SK-N-SH (cell line): Measurements from ENCODE around the gene DCLRE1B. TPM values are rescaled to one million over a fixed set of nuclear protein-coding genes. Genes with fewer than 3 reads are reported as not detected.

ENCODE experiments used
- CTCF ChIA-PET: fragments of 300-600, 350-600 bp; formaldehyde crosslinking; extraction: SDS; loops from one replicate; lab custom pipeline; 2021; lab: Yijun Ruan, JAX
- POLR2A ChIA-PET: fragments of 350-600 bp; sonication (Branson Sonifier 250); formaldehyde crosslinking; extraction: SDS; loops from one replicate; lab custom pipeline; 2020; ENCODE audit warnings: antibody characterized with exemption, inconsistent platforms; lab: Yijun Ruan, JAX
- DNase-seq: peaks from one replicate; pipeline ENCODE4 v3.0.0; 2012
- H2AFZ ChIP-seq: fragments of 200-600 bp; sonication (generic); 2 replicates; pipeline ENCODE4 v1.8.1; 2016; ENCODE audit warnings: antibody characterized with exemption, mild to moderate bottlenecking, low read depth
- H3F3A ChIP-seq: fragments of 200-600 bp; sonication (generic); replicated peaks from 2 replicates; pipeline ENCODE3; 2016; ENCODE audit warnings: antibody characterized with exemption, mild to moderate bottlenecking; ENCODE audit not compliant: insufficient read depth
- H3K27ac ChIP-seq, 2 experiments: fragments of 200-500 bp in 1 of 2; fragments of 200-600 bp in 1 of 2; sonication (Bioruptor generic) in 1 of 2; sonication (generic), shearing (Covaris generic) in 1 of 2; 2 replicates each; pipeline versions ENCODE4 v1.5.1 to v1.6.1; 2014 to 2016; ENCODE audit warnings: low read depth in 2 of 2, inconsistent platforms in 1 of 2, low read length in 1 of 2, mild to moderate bottlenecking in 1 of 2, mixed read lengths in 1 of 2
- H3K27me3 ChIP-seq: fragments of 200-600 bp; sonication (generic), shearing (Covaris generic); 2 replicates; pipeline ENCODE4 v1.6.1; 2016; ENCODE audit warnings: mixed run types; ENCODE audit not compliant: insufficient read depth
- H3K36me3 ChIP-seq, 2 experiments: fragments of 200-500 bp in 1 of 2; fragments of 200-600 bp in 1 of 2; sonication (Bioruptor generic) in 1 of 2; sonication (generic) in 1 of 2; replicated peaks in 1 of 2; 2 replicates each; pipeline versions ENCODE3 to v1.5.1; 2014 to 2016; ENCODE audit warnings: low read length in 1 of 2, mild to moderate bottlenecking in 1 of 2; ENCODE audit not compliant: insufficient read depth in 2 of 2, control insufficient read depth in 1 of 2
- H3K4me1 ChIP-seq, 2 experiments: fragments of 200-500 bp in 1 of 2; fragments of 200-600 bp in 1 of 2; sonication (Bioruptor generic) in 1 of 2; sonication (generic), shearing (Covaris generic) in 1 of 2; 2 replicates each; pipeline versions ENCODE4 v1.5.1 to v1.6.1; 2014 to 2016; ENCODE audit warnings: low read depth in 1 of 2, low read length in 1 of 2, mixed run types in 1 of 2; ENCODE audit not compliant: insufficient read depth in 2 of 2, control insufficient read depth in 1 of 2
- H3K4me2 ChIP-seq: fragments of 200-600 bp; sonication (generic), shearing (Covaris generic); 2 replicates; pipeline ENCODE4 v1.6.1; 2017; ENCODE audit warnings: mixed run types
- H3K4me3 ChIP-seq, 2 experiments: fragments of 200-500 bp in 1 of 2; fragments of 200-600 bp in 1 of 2; sonication (Bioruptor generic) in 1 of 2; sonication (generic), shearing (Covaris generic) in 1 of 2; 2 replicates each; pipeline versions ENCODE4 v1.5.1 to v1.8.1; 2014 to 2016; ENCODE audit warnings: low read depth in 2 of 2, inconsistent platforms in 1 of 2, low read length in 1 of 2, mild to moderate bottlenecking in 1 of 2, mixed read lengths in 1 of 2, moderate library complexity in 1 of 2
- H3K79me2 ChIP-seq: fragments of 200-600 bp; sonication (generic); 2 replicates; pipeline ENCODE4 v1.8.1; 2017; ENCODE audit warnings: mild to moderate bottlenecking; ENCODE audit not compliant: insufficient read depth
- H3K9ac ChIP-seq: fragments of 200-600 bp; sonication (generic); 2 replicates; pipeline ENCODE4 v1.6.1; 2017; ENCODE audit warnings: mixed run types
- H3K9me2 ChIP-seq: fragments of 200-600 bp; sonication (generic); 2 replicates; pipeline ENCODE4 v1.6.1; 2017; ENCODE audit warnings: mixed run types
- H3K9me3 ChIP-seq: fragments of 200-600 bp; sonication (generic); 2 replicates; pipeline ENCODE4 v1.6.1; 2017; ENCODE audit warnings: mixed run types, mild to moderate bottlenecking, moderate library complexity
- H4K20me1 ChIP-seq: fragments of 200-600 bp; sonication (generic); 2 replicates; pipeline ENCODE4 v1.6.1; 2017; ENCODE audit warnings: mild to moderate bottlenecking, mixed run types; ENCODE audit not compliant: insufficient read depth
- CHD2 ChIP-seq: fragments of 150-350 bp; IDR thresholded peaks from 2 replicates; pipeline ENCODE4 v1.6.1; 2018; ENCODE audit warnings: low read length; ENCODE audit not compliant: partially characterized antibody
- EP300 ChIP-seq, 2 experiments: IDR thresholded peaks; 2 replicates each; pipeline versions ENCODE4 v1.4.0 to v1.6.1; 2012; ENCODE audit warnings: borderline replicate concordance in 1 of 2, low read depth in 1 of 2, low read length in 1 of 2
- FOSL2 ChIP-seq: IDR thresholded peaks from 2 replicates; pipeline ENCODE4 v1.4.0; 2012; ENCODE audit warnings: low read depth, mild to moderate bottlenecking, moderate library complexity, borderline replicate concordance
- FOXM1 ChIP-seq: IDR thresholded peaks from 2 replicates; pipeline ENCODE4 v1.4.0; 2012; ENCODE audit warnings: low read depth, mild to moderate bottlenecking
- GABPA ChIP-seq: IDR thresholded peaks from 2 replicates; pipeline ENCODE4 v1.4.0; 2012; ENCODE audit warnings: low read depth, mild to moderate bottlenecking
- IRF3 ChIP-seq: fragments of 150-350 bp; IDR thresholded peaks from 2 replicates; pipeline ENCODE4 v1.6.1; 2016; ENCODE audit warnings: mild to moderate bottlenecking, low read depth, low read length
- JUND ChIP-seq: IDR thresholded peaks from 2 replicates; pipeline ENCODE4 v1.4.0; 2012
- MEF2A ChIP-seq: IDR thresholded peaks from 2 replicates; pipeline ENCODE4 v1.4.0; 2012; ENCODE audit warnings: low read depth, borderline replicate concordance
- NFIC ChIP-seq: IDR thresholded peaks from 2 replicates; pipeline ENCODE4 v1.4.0; 2012; ENCODE audit warnings: borderline replicate concordance
- NRF1 ChIP-seq: IDR thresholded peaks from 2 replicates; pipeline ENCODE4 v1.6.1; 2012; ENCODE audit warnings: low read depth, mild to moderate bottlenecking, low read length
- PBX3 ChIP-seq: IDR thresholded peaks from 2 replicates; pipeline ENCODE4; 2012
- RCOR1 ChIP-seq: fragments of 150-350 bp; IDR thresholded peaks from 2 replicates; pipeline ENCODE4 v1.6.1; 2017; ENCODE audit warnings: antibody characterized with exemption, low read length
- REST ChIP-seq: IDR thresholded peaks from 2 replicates; pipeline ENCODE4 v1.6.1; 2012; ENCODE audit warnings: mild to moderate bottlenecking, low read depth, low read length, moderate library complexity
- SMC3 ChIP-seq: IDR thresholded peaks from 2 replicates; pipeline ENCODE4 v1.6.1; 2012; ENCODE audit warnings: low read depth, low read length, improper control_type of control experiment
- TAF1 ChIP-seq: IDR thresholded peaks from 2 replicates; pipeline ENCODE4 v1.6.1; 2012; ENCODE audit warnings: low read depth, mild to moderate bottlenecking, low read length, moderate library complexity, borderline replicate concordance
- USF2 ChIP-seq: fragments of 150-350 bp; IDR thresholded peaks from 2 replicates; pipeline ENCODE4 v1.6.1; 2017; ENCODE audit warnings: antibody characterized with exemption, low read length, low read depth, borderline replicate concordance
- YY1 ChIP-seq: IDR thresholded peaks from 2 replicates; pipeline ENCODE4 v1.4.0; 2012; ENCODE audit warnings: low read depth, mild to moderate bottlenecking
- WGBS: methylation state at CpG from one replicate; pipeline ENCODE4 v1.1.6; 2017; ENCODE audit warnings: low lambda C conversion rate; 5-methylcytosine and 5-hydroxymethylcytosine counted together
- polyA plus RNA-seq, 3 experiments: library from polyadenylated mRNA; depleted of rRNA; stranded (reverse); fragments of >200 nt; gene quantifications; 2 replicates each; pipeline ENCODE4 v1.2.3, GENCODE V29; 2012

Gene DCLRE1B
- polyA plus RNA-seq, 1 of the 3 experiments (the other 2 are of a cell fraction) = 3.0 TPM

GRCh38 chr1:113913312-113913668 lies 8.2 kb downstream of the DCLRE1B start:
- WGBS = 69% methylated on average over 3 of the region's 3 CpGs
- no peak for DNase-seq
- H3K27ac ChIP-seq = no peak overlapping the region
- peaks cover 4% of the 10 kb centered on the region for H3F3A ChIP-seq
- H4K20me1 ChIP-seq = no peaks in the 10 kb centered on the region
- no peak overlapping the region for H2AFZ ChIP-seq
- H3K79me2 ChIP-seq = no peaks in the 10 kb centered on the region
- POLR2A ChIA-PET = no interaction called here
- H3K4me1 ChIP-seq = no peaks in the 10 kb centered on the region
- H3K9me2 ChIP-seq = no peaks in the 10 kb centered on the region
- H3K36me3 ChIP-seq = peaks cover 14 to 28% of the 10 kb centered on the region in 2 experiments
- no peak overlapping the region for H3K9ac ChIP-seq
- H3K4me3 ChIP-seq = no peak overlapping the region
- no peak overlapping the region for H3K4me2 ChIP-seq
- H3K27me3 ChIP-seq = no peaks in the 10 kb centered on the region
- H3K9me3 ChIP-seq = no peaks in the 10 kb centered on the region
- TF ChIP-seq FOXM1 = no peak
- TF ChIP-seq USF2 = no peak
- no peak for TF ChIP-seq PBX3
- no peak for TF ChIP-seq YY1
- no peak for TF ChIP-seq NFIC
- no peak for TF ChIP-seq EP300 (IDR thresholded peaks at IDR 0.05; ENCODE audit: borderline replicate concordance in 1 of 2, low read depth in 1 of 2, low read length in 1 of 2)
- CTCF ChIA-PET = interaction anchor here (0.6 to 1.3 kb wide), 2 partner anchors 16 to 63 kb away, joined by 3 read pairs; no protein-coding TSS in a partner anchor

- no peaks in the 10 kb centered on the region for H3K79me2 ChIP-seq
- H3K9ac ChIP-seq = no peak overlapping the region
- H3K27me3 ChIP-seq = no peaks in the 10 kb centered on the region
- H3K4me2 ChIP-seq = no peak overlapping the region
- WGBS = 92% methylated on average over 5 of the region's 5 CpGs
- H3K9me3 ChIP-seq = no peaks in the 10 kb centered on the region
- H2AFZ ChIP-seq = no peak overlapping the region
- no peaks in the 10 kb centered on the region for H3K4me1 ChIP-seq
- DNase-seq = no peak
- TF ChIP-seq GABPA = no peak
- no peak for TF ChIP-seq MEF2A
- TF ChIP-seq EP300 (IDR thresholded peaks at IDR 0.05; ENCODE audit: borderline replicate concordance in 1 of 2, low read depth in 1 of 2, low read length in 1 of 2) = no peak
- no peak for TF ChIP-seq RCOR1
- no peak for TF ChIP-seq YY1
- no peak for TF ChIP-seq NFIC
- no peak for TF ChIP-seq FOSL2
- TF ChIP-seq PBX3 = no peak
- no peak for TF ChIP-seq NRF1
- no peak for TF ChIP-seq REST
- TF ChIP-seq TAF1 = no peak
- TF ChIP-seq CHD2 = no peak
- no peak for TF ChIP-seq SMC3
- no peak for TF ChIP-seq IRF3
- TF ChIP-seq JUND = no peak
- CTCF ChIA-PET = interaction anchor here (0.6 to 1.3 kb wide), 2 partner anchors 15 to 50 kb away, joined by 3 read pairs; no protein-coding TSS in a partner anchor
- peaks cover 11 to 23% of the 10 kb centered on the region in 2 experiments for H3K36me3 ChIP-seq
- H3K4me3 ChIP-seq = no peak overlapping the region
- H3F3A ChIP-seq = peaks cover 4% of the 10 kb centered on the region
- no peaks in the 10 kb centered on the region for H3K9me2 ChIP-seq
- POLR2A ChIA-PET = no interaction called here
- H3K27ac ChIP-seq = no peak overlapping the region
- H4K20me1 ChIP-seq = no peaks in the 10 kb centered on the region
Observed at GRCh38 chr1:113913887-113914664, 8.9 kb downstream of the DCLRE1B start.
